Activated CD8-positive, alpha-beta T cell treated with anti-CD3 and anti-CD28 coated beads for 36 hours (primary cell): ENCODE results near the gene LPCAT1. TPM values are rescaled to one million over a fixed set of nuclear protein-coding genes. Genes with fewer than 3 reads are reported as not detected.

Source experiments
- ATAC-seq: fragments of 200-7000 bp; cut with Tn5 transposase; one replicate; pipeline ENCODE4 v1.10.0; 2021; ENCODE audit warnings: mild to moderate bottlenecking, moderate library complexity
- CTCF ChIA-PET: fragments of 350-600 bp; sonication (Branson Sonifier 250); formaldehyde crosslinking; loops from one replicate; lab custom pipeline; 2021; ENCODE audit warnings: antibody characterized with exemption; lab: Charles Lee
- POLR2A ChIA-PET: fragments of 350-600 bp; sonication (Branson Sonifier 250); formaldehyde crosslinking; loops from one replicate; lab custom pipeline; 2021; ENCODE audit warnings: antibody characterized with exemption; lab: Charles Lee
- DNase-seq: peaks from one replicate; pipeline ENCODE4 v3.0.0-alpha.2; 2020
- H3K27ac Mint-ChIP-seq: one replicate; pipeline ENCODE4 v1.8.0; 2021; ENCODE audit warnings: mild to moderate bottlenecking, mixed read lengths
- H3K27me3 Mint-ChIP-seq: one replicate; pipeline ENCODE4 v1.8.0; 2021; ENCODE audit warnings: mixed read lengths
- H3K36me3 Mint-ChIP-seq: one replicate; pipeline ENCODE4 v1.8.0; 2021; ENCODE audit warnings: low read depth, mixed read lengths
- H3K4me1 Mint-ChIP-seq: one replicate; pipeline ENCODE4 v1.8.0; 2021; ENCODE audit warnings: low read depth, mixed read lengths
- H3K4me3 Mint-ChIP-seq: one replicate; pipeline ENCODE4 v1.8.0; 2021; ENCODE audit warnings: mild to moderate bottlenecking, moderate library complexity, mixed read lengths
- H3K9me3 Mint-ChIP-seq: one replicate; pipeline ENCODE4 v1.8.0; 2021; ENCODE audit warnings: mixed read lengths
- CTCF ChIP-seq: fragments of 200-600 bp; IDR thresholded peaks from one replicate; pipeline ENCODE4 v1.8.0; 2022; ENCODE audit warnings: antibody characterized with exemption, mild to moderate bottlenecking
- intact Hi-C: fragments of 100-400 bp; cut with micrococcal nuclease; formaldehyde crosslinking; loops from one replicate; pipeline ENCODE4 v1.10.0; 2022
- total RNA-seq, 2 experiments: library from RNA; stranded (reverse); gene quantifications; one replicate each; pipeline ENCODE4 v1.2.3, GENCODE V29; 2021

LPCAT1 gene
- total RNA-seq, 2 experiments from 2014 or later: 37.2 to 43.6 TPM

DNA sequence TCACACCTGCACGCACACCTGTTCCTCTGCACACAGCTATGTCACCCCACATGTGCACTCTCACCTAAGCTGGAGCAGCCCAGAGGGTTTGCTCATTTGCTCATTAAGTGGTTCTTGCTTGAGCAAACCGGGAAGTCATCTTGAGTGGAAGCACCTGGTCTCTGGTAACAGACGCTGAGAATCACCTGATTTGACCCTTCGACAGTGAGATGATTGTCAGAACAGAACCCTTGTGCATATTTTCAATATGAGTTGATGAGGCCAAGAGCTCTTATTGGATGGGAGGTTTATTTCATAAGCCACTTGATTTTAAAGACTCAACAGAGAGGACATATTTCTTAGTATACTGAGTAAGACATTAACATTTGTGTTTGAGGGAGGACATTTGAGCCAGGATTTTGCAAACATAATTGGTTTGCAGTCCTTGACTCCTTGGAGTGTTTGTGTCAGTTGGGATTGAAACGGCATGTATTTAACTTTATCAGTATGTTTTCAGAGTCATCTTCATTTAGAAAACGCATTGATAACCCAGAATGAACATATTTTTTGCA, 22.1 kb upstream of the LPCAT1 start:
- no peaks in the 10 kb centered on the region for H3K27me3 Mint-ChIP-seq
- H3K9me3 Mint-ChIP-seq: no peaks in the 10 kb centered on the region
- H3K36me3 Mint-ChIP-seq: no peaks in the 10 kb centered on the region
- peak; percentile 27 for ATAC-seq
- no peak overlapping the region for H3K27ac Mint-ChIP-seq
- CTCF ChIA-PET: no interaction called here
- TF ChIP-seq CTCF: no peak
- POLR2A ChIA-PET: no interaction called here
- H3K4me3 Mint-ChIP-seq: no peak overlapping the region
- intact Hi-C loops: no loop called here
- H3K4me1 Mint-ChIP-seq: no peaks in the 10 kb centered on the region
- no peak for DNase-seq

DNA sequence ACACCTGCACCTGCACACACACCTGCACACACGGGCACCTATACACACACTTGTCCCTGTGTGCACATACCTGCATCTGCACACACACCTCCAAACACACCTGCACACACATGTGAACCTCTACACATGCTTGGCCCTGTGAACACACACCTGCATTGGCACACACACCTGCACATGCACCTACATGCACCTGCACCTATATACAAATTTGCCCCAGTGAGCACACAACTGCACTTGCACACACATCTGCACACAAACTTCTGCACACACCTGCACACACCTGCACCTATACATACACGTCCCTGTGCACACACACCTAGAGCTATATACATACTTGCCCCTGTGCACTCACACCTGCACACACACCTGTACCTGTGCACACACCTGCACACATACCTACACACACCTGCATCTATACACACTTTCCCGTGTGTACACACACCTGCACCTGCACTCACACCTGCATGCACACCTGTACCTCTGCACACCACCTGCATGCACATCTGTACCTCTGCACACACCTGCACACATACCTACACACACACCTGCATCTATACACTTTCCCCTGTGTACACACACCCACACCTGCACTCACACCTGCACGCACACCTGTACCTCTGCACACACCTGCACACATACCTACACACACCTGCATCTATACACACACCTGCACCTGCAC, 21.5 kb upstream of the LPCAT1 start:
- Mint-ChIP-seq H3K4me1 (no peaks in the 10 kb centered on the region), H3K4me3 (no peak overlapping the region), H3K27me3 (no peaks in the 10 kb centered on the region), H3K9me3 (no peaks in the 10 kb centered on the region), H3K27ac (no peak overlapping the region), H3K36me3 (no peaks in the 10 kb centered on the region)
- DNase-seq (no peak), ATAC-seq (no peak)
- ChIA-PET CTCF (no interaction called here), POLR2A (no interaction called here)
- intact Hi-C loops: no loop called here
- TF ChIP-seq CTCF: no peak

DNA sequence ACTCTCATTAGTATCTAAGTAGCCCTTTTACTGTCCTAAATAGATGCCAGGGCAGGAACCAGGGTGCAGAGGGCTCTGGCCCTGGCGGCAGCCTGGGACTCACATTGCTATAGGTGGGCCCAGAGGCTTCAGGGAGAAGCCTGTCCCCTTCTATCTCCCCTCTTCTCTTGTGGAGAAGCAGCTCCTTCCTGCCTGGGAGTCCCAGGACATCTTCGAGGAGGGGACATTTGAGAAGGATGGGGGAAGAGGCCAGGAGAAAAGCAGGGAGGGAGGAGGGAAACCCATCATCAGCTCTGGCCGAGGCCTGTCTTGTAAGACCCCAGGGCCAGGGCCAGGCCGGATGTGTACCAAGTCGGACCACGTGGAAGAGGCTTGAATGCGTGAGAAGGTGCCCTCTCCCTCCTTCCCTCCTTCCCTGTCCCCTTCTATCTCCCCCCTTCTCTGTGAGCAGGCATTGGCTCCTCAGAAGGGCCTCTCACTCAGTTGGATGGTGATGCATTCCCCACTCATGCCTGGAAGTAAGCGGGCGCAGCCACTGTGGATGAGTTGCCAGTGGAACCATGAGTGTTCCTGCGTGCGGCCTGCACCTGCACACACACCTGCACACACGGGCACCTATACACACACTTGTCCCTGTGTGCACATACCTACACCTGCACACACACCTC, 20.7 kb upstream of the LPCAT1 start:
- Mint-ChIP-seq H3K4me3 (no peak overlapping the region), H3K4me1 (no peaks in the 10 kb centered on the region), H3K36me3 (no peaks in the 10 kb centered on the region), H3K9me3 (no peaks in the 10 kb centered on the region), H3K27me3 (no peaks in the 10 kb centered on the region), H3K27ac (no peak overlapping the region)
- no peak for TF ChIP-seq CTCF
- CTCF ChIA-PET: no interaction called here
- POLR2A ChIA-PET: no interaction called here
- intact Hi-C loops: no loop called here
- DNase-seq (no peak), ATAC-seq (no peak)

- ATAC-seq: no peak
- ChIA-PET CTCF (no interaction called here), POLR2A (no interaction called here)
- intact Hi-C loops: no loop called here
- Mint-ChIP-seq H3K27ac (no peak overlapping the region), H3K4me1 (no peaks in the 10 kb centered on the region), H3K36me3 (no peaks in the 10 kb centered on the region), H3K9me3 (no peaks in the 10 kb centered on the region), H3K4me3 (no peak overlapping the region), H3K27me3 (no peaks in the 10 kb centered on the region)
- no peak for DNase-seq
- TF ChIP-seq CTCF: no peak
These were observed 19.9 kb upstream of the LPCAT1 start for GRCh38 chr5:1543398-1544293.
